ENCODE results near the gene GCNT1.
"Not testable (repeated sequence)": the region's sequence is repeated elsewhere in the genome, so short reads cannot be mapped to it uniquely, and the experiment has no call there.

DNA sequence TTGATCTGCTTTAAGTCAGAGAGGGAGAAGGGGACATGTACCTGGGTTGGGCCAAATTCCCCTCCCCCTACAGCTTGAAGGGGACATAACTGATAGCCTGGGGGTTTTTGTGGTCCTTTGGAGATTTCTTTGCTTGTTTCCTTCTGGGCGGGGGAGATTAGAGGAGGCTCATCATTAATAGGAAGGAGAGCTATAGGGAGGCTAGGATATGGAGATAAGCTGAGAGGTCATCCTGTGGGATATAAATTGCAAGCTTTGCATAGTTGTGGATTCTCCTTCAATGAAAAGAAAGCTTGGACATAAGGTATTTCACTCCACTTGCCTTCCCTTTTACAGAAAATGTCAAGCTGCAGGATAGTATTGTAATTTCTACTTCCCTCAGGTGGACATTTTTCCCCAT lies 34.5 kb downstream of the GCNT1 start:
- TF ChIP-seq, protein P1, sequence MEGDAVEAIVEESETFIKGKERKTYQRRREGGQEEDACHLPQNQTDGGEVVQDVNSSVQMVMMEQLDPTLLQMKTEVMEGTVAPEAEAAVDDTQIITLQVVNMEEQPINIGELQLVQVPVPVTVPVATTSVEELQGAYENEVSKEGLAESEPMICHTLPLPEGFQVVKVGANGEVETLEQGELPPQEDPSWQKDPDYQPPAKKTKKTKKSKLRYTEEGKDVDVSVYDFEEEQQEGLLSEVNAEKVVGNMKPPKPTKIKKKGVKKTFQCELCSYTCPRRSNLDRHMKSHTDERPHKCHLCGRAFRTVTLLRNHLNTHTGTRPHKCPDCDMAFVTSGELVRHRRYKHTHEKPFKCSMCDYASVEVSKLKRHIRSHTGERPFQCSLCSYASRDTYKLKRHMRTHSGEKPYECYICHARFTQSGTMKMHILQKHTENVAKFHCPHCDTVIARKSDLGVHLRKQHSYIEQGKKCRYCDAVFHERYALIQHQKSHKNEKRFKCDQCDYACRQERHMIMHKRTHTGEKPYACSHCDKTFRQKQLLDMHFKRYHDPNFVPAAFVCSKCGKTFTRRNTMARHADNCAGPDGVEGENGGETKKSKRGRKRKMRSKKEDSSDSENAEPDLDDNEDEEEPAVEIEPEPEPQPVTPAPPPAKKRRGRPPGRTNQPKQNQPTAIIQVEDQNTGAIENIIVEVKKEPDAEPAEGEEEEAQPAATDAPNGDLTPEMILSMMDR (IDR thresholded peaks at IDR 0.05; ENCODE audit: low read depth, low read length, poor library complexity, severe bottlenecking): not testable (repeated sequence)
- TF ChIP-seq EZH2phosphoT487 (IDR thresholded peaks at IDR 0.05; ENCODE audit: borderline replicate concordance, low read length): not testable (repeated sequence)

Measured in DOHH2 (cell line).